Amniotic stem cell (primary cell): ENCODE results near the gene ZNF791.
A peak's percentile ranks its signal among the peaks of the same experiment; 100 is the strongest.
"Not testable (repeated sequence)": the region's sequence is repeated elsewhere in the genome, so short reads cannot be mapped to it uniquely, and the experiment has no call there.

Experiments used
- DNase-seq: peaks from one replicate; lab custom pipeline; 2025; lab: John Stamatoyannopoulos, UW

ZNF791 gene

DNA sequence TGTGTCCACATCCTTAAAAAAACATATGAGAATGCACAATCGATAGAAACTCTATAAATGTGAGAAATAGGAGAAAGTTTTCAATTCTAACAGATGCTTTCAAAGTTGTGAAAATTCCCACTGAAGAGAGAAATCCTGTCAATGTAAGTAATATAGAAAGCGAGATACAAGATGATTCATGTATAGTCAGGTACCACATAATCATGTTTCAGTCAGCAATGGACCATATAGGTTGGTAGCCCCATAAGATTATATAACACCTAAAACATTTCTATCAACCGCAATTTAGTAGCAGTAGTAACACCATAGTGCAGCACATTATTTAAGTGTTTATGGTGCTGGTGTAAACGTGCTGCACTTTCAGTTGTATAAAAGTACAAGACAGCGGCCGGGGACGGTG is 18.5 kb downstream of the ZNF791 start:
- no peak for DNase-seq

DNA sequence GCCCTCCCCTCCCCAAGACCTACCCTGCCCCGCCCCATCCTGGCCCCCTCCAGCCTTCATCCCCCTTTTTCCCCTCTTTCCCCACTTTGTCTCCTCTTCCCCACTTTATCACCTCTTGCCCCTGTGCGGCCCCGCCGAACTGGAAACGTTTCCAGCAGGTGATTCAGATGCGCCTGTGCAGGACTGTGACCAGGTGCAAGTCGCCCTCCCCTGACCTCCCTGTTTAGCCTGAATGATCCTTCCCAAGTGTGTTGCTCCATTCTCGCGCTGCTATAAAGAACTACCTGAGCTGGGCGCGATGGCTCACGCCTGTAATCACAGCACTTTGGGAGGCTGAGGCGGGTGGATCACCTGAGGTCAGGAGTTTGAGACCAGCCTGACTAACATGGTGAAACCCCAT is 25.9 kb downstream of the ZNF791 start:
- DNase-seq: no peak

DNA sequence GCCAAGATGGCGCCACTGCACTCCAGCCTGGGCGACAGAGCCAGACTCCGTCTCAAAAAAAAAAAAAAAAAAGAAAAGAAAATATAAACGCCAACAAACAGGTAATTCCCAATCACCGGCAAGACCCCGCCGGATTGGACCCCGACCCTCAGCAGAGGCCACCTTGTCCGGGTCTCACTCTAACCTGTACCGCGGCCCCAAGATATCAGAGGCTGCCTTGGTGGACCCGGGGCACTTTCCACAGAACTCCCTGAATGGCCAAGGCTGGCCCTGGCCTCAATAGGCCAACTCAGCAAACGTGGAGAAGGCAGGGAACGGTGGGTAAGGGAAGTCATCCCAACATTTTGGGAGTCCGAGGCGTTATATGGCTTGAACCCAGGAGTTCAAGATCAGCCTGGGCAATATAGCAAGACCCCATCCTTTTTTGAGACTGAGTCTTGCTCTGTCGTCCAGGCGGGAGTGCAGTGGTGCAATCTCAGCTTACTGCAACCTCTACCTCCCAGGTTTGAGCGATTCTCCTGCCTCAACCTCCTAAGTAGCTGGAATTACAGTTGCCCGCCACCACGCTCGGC is 28.0 kb downstream of the ZNF791 start:
- DNase-seq: no peak

DNA sequence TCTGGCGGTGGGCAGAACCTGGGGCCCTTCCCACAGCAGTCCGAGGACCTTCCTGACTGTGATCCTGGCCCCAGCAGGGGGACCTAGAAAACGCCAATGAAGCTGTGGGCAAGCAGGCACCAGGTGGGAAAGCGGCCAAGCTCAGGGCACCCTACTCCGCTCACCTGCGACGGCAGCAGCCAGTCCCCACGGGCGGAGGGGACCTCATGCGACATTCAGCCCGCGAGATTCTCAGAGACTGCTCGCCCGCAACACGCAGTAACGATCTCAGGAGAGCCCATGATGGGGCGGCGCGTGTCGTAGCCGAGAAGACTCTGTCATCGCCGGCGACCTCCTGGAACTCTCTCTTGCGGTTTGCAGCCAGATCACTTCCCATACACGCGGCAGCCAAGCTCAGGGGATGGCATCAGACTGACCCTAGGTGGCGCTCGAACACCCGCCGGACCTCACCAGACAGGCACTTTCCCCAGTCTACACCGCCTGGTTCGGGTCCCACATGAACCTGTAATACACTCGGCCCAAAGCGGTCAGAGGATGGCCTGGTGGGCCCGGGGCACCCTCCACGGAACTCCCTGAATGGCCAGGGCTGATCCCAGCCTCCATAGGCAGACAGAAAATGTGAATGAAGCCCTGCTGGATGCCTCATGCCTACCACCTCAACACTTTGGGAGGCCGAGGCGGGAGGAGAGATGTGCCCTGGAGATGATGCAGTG is 29.3 kb downstream of the ZNF791 start:
- peak; percentile 34 for DNase-seq

DNA sequence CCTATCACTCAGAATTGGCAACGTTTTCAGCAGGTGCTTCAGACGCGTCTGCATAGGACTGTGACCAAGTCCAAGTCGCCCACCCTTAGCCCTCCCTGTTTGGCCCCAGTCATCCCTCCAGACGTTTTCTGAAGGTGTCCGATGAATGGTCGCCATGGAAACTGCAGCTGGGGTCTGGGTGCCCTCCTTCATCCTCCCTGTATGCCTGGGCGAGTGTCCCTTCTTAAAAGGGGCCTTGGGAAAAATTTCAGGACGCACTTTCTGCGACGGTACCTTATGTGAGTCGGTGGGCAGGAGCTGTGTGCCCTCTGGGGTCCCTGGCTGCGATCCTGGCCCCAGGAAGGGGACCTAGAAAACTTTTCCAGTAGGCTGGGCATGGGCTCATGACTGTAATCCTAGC is 30.7 kb downstream of the ZNF791 start:
- no peak for DNase-seq

DNA sequence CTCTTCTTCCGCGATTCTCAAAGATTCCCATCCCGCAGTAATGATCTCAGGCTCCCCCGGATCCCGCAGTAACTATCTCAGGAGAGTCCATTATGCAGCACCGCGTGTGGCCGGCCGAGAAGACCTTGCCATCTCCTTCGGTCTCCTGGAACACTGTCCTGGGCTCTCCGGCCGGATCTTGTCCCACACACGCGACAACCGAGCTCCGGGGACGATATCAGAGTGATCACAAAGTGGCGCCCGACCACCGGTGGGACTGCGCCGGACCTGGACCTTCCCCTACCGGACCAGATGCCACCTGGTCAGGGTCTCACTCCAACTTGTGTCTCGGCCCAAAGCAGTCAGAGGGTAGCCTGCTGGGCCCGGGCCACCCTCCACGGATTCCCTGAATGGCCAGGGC is 31.8 kb downstream of the ZNF791 start:
- DNase-seq: no peak

DNA sequence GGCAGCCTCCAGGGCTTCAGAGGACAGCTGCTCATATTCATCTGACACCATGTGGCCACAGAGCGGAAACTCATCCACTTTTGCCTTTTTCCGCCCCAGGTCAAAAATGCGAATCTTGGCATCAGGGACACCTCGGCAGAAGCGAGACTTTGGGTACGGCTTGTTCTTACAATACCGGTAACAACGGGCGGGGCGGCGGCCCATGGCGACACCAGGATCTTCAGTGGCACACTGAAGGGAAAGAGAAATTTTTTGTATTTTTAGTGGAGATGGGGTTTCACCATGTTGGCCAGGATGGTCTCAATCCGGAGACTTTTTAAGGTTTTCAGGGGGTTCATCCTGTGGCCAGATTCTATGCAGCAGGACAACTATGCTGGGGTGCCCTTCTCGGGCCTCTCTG is 33.0 kb downstream of the ZNF791 start:
- not testable (repeated sequence) for DNase-seq

DNA sequence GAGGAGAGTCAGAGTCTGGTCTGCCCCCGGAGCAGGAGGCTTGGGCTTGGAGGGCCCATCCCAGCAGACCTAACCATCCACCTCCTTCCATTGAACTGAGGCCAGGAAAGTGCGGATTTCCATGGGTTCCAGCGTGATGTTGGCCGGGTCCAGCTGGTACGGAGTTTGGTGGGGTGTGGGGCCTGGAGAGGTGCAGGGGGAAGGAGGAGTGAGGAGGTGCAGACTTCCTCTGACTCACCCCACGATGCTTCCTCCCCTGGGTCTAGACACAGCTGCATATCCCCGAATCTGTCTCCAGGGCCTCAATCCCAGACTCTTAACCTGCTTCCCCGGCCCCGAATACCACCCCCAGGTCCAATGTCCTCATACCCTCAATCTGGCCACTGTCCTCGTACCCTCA is 35.8 kb downstream of the ZNF791 start:
- DNase-seq: no peak

DNA sequence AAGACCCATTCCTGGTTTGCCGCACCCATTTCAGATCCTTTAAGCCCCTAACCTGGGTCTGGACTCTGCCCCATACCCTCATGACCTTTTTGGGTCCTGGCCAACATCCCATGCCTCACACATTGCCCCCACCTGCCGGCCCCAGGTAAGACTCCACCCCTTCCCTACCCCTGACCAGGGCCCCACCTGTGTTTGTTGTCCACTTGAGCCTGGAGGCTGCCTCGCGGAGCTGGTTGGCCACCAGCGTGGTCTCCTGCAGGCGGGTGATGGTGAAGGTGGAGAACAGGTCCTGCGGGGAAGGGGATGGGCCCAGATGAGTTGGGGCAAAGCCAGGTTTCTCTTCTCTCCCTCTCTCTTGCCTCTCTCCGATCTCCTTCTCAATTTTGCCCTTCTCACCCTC is 36.3 kb downstream of the ZNF791 start:
- no peak for DNase-seq

DNA sequence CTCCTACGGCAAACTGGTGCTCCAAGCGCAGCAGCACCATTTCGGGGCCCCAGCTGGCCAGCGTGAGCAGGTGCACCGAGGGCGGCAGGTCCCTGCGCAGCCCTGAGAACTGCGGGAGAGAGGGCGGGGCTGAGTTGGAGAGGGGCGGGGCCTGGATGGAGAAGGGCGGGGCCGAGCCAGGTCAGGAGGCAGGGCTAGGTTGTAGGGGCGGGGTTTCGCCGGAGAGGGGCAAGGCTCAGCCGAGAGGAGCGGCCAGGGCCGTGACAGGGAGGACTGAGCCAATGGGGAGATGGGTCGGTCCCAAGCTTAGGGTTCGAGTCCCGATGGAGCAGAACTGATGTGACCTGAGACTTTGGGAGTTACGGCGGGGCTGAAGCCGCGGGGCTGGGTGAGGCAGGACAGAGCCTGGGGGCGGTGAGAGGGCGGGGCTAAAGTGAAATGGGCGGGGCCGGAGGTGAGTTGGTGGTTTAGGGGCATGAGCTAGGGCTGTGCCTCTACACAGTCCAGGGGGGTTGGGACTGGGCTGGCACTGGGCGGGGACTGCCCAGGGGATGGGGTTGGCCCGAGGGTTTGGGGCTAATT is 36.9 kb downstream of the ZNF791 start:
- no peak for DNase-seq

DNA sequence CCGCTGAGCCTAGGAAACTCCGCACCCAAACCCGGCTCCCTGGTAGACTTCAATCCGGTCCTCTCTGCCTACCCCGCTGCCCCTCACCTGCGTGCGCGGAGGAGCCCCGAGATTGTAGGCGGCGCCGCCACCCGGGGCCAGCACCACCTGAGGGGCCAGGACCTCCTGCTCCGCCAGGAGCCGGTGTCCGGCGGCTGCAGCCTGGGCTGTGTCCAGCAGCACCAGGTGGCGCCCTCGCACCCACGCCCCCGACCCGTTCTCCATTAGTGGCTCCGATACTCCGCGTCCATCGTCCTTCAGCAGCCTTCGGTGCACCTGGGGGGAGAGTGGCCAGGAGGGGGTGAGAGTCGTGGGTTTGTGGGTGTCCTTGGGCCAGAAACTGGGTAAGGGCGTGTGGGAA is 37.4 kb downstream of the ZNF791 start:
- DNase-seq: no peak

DNA sequence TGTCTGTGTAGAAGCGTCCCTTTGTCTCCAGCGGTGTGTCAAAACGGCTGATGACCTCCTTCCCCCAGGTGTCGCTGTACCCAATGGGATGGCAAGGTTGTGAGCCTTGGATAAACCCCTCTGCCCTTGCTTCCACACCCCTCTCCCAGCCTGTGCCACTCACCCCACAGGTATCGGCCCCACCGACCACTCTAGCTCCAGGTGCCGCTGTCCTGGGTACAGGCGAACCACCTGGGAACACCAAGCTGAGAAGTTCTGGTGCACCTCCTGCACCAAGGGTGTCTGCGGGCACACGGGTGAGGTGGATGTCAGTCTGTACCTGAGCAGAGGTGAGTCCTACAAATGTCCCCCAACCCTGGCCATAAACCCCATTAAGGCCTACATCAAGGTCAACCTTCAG is 39.2 kb downstream of the ZNF791 start:
- DNase-seq: no peak

DNA sequence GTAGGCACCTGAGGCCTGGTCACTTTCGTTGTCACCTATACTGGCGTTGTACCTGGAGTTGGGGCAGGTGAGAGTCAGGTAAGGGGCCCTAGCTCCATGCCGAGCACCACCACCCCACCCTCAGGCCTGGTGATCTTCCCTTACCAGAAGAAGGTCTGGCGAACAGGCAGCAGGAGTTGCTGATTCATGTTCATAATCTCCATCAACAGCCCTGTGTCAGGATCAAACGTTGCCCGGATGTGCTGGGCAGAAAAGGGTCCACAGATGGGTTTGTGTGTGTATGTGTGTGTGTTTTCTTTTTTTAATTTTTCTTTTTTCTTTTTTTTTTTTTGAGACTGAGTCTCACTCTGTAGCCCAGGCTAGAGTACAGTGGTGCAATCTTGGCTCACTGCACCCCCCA is 41.5 kb downstream of the ZNF791 start:
- DNase-seq: no peak

DNA sequence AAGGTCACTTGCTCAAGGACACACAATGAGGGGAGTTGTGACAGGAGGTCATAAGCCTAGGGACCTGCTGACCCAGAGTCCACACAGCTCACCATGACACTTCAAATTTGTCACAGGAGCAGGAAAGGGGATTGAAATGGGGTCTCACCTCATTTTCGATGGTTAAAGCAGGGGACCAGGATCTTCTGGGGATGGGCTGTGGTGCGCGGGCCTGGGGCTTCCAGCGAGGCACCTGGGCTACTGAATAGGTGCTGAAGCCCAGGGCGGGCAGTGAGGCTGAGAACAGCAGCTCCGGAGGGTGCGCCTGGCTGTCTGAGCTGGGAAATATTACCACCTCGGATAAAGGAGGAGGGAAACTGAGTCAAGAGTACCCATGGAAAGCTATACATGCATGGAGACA is 44.8 kb downstream of the ZNF791 start:
- DNase-seq: no peak

DNA sequence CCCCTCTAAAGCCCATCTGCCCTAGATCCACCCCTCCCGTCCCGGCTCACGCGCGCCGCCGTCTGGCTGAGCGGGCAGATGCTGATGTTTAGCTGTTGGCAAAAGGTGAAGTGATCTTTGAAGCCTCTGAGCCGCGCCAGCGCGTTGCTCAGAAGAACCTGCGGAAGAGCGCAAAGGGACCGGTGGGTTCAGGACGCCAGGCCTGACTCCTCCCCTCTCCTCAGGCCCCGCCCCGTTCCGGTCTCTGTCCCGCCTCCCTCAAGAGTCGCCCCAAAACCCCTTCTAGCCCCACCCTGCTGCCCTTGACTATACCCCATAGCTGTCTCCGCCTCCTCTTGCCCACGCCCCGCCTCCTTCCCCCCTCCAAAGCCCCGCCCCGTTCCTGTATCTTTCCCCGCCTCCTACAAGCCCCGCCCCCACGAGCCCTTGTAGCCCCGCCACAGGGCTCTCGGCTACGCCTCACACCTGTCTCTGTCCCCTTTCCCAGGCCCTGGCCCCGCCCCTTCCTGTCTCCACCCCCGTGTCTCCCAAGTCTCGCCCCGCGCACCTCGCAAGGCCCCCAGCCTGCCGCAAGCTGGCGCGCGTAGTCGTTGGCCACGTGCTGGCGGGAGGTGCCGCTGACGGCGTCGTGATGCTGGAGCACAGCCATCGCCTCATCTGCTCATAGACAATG is 46.3 kb downstream of the ZNF791 start:
- no peak for DNase-seq

DNA sequence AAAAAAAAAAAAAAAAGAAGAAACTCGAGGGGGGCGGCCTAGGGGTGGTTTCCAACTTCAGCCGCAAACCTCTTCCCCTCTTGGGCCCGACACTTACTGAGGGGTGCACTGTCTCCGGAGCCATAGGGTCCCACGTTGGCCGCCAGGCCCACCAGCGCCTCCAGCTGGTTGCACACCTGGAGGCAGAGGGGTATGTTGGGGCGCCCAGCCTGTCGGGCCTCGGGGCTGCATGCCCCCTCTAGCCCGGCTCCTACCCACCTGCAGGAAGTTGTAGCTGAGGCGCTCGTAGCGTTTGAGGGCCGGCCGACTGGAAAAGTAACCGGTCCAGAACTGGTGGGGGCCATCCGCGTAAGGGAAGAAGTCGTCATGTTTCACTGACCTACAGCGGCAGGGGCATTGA is 47.2 kb downstream of the ZNF791 start:
- DNase-seq: no peak

DNA sequence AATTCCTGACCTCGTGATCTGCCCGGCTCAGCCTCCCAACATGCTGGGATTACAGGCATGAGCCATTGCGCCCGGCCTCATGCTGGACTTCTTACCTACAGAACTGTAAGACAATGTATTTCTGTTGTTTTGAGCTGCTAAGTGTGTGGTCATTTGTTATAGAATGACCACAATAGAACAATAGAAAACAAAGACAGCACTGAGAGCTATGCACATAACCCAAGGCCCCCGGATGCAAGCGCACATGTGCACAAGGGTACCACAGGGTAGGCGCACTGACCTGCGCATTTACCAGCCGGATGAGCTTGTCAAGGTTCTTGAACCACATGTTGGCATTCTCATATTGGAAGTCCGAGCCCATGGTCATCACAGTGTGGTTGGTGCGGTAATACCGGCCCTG is 50.3 kb downstream of the ZNF791 start:
- DNase-seq: no peak

DNA sequence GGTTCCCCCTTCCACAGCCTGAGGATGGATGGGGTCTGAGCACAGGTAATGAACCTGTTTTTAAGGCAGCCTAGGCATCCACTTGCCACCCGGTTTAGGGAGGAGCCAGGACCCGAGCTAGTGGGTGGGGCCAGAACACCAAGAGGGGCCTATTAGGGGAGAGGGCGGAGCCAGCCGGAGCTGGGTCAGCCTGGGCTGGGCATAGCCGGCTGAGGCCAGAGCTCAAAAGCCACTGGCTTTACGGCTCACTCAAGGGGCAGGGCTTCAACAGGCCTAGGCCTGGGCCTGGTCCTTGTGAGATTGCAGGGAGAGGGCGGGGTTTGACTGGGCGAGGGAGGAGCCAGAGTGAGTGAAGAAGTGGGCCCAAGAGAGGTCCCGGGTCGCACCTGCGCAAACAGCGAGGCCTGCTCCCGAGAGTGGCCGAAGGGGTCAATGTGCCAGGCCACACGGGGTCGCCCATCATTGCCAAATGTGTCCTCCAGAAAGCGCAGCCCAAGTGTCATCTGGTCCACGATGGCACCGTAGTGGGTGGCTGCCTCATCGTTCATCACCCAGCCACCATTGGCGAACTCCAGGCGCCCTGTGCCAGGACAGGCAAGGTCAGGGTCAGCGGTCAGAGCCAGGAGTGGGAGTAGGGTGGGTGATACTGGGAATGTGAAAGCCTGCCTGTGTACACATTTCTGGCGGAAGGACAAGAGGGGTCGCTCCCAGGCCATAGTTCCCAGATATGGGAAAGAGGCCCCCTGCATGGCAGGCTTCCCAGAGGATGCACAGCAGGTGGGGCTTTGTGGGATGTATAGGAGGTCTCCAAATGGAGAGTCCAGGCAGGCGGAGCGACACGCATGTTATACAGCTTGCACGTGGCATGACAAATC is 53.9 kb downstream of the ZNF791 start:
- DNase-seq: no peak

DNA sequence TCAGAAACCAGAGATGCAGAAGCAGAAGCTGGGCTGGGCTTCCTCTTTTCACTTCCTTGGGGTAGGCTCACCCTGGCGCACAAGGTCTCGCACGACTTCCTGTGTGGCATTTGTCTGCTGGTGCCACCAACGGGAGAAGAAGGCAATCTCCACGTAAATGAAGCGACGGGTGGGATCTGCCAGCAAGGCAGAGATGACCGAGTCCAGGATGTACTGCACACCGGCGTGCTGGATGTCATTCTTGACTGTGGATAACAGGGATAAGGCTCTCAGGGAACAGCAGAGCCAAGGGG is 54.5 kb downstream of the ZNF791 start:
- DNase-seq: no peak

DNA sequence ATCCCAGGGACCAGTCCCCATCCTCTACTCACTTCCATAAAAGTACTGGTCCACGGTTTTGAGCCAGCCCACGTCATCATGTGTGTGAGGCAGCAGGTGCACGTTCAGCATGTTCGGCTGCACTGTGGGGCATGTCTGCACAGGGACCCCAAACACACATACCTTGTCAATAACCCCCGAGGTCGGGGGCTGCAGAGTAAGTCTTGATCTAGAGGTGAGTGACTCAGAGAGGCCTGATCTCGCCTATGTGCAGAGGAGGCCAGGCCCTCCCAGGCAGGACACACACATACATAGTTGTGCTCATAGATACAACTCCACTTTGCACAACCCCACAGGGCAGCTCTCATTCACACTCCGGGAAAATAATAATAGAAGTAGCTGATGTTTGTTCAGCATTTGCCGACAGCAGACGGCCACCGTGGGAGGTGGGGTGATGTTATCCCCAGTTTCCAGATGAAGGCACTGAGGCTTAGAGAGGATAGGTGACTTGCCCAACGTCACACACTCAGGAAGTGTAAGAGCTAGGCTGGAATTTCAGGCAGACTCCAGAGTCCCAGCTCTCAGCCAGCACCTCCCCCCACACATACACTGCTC is 55.0 kb downstream of the ZNF791 start:
- no peak for DNase-seq

DNA sequence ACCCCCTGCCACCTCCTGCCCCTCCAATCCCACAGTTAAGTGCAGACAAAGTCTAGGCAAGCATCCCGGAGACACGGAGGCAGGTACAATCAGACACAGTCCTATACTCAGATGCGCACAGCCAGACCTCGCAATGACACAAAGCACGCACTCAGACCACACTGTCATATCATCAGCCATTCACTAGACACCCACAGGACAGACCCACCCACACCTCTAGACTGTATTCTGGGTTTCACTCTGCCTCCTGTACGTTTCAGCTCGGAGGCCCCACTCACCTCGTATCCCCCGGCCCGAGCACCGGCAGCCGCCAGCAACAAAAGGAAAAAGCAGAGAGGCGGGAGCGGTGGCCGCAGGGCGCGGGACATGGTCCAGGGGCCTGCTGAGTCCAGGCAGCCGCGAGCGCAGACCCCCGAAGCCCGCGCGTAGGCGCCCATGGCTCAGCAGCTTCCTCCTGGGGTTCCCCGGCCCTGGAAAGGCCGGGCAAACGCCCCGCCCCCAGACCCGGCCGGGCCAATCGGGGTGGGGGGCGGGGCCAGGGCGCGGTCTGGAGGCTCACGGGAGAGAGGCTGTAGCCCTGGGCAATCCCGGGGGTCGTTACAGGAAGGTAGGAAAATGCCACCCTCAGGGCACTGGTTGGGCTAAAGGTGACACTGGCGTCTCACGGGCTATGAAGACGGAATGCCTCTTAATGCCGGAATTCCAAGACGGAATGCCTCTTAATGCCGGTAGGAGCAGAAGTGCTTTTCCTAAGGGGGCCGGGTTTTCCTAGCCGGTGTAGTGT is 55.7 kb downstream of the ZNF791 start, which contains the start of the genes MAN2B1 and WDR83:
Gene MAN2B1 (minus strand): TSS at position 478 of the 784 bp plus-strand sequence. CDS start 41 bp downstream, at position 437.
Gene WDR83 (plus strand): TSS at position 543 of the 784 bp plus-strand sequence. CDS start 2,984 bp downstream, outside the sequence.
- DNase-seq: peak; percentile 68
